Epithelial cell of umbilical artery (primary cell): ENCODE data around the gene CXCR4. TPM values are rescaled to one million over a fixed set of nuclear protein-coding genes. Genes with fewer than 3 reads are reported as not detected.

Source experiments
- total RNA-seq: library from RNA; depleted of rRNA; stranded (reverse); fragments of >200 nt; gene quantifications from 2 replicates; pipeline ENCODE4 v1.2.3, GENCODE V29; 2014

CXCR4 gene
- total RNA-seq = 167 and 304 TPM in 2 replicates

DNA sequence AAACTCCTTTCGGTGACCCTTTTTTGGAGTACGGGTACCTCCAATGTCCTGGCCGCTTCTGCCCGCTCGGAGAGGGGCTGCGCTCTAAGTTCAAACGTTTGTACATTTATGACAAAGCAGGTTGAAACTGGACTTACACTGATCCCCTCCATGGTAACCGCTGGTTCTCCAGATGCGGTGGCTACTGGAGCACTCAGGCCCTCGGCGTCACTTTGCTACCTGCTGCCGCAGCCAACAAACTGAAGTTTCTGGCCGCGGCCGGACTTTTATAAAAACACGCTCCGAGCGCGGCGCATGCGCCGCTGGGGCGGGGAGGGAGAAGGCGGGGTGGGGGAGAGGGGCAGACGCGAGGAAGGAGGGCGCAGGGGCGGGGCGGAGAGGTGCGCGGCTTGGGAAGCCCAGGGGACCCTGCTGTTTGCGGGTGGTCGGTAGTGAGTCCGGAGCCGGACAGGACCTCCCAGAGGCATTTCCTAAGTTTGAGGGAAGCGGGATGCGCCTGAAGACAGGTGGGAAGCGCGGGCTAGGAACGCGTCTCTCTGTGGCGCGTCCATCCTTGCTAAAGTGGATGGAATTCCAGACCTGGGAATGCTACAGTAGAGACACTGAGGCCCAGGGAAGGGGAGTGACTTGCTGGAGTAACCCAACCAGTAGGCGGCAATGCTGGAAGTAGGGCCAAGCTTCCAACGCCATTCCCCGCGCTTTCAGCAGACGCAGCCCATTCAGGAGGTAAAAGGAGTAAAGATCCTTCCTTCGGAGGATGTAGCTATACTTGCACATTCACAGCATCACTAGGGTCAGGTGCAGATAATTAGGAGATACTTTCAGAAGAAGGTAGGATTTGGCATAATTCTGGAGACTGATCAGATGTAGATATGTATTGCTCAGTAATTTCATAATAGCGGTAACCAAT is at the start of gene CXCR4:
Gene CXCR4 (minus strand): TSS at position 241 of the 910 bp plus-strand sequence. CDS start 89 bp downstream, at position 152.

Other genes with a start within 250 kb of the CXCR4 start
- 27.4 and 27.9 TPM in 2 replicates for gene MCM6, start 241.7 kb downstream of the CXCR4 start, total RNA-seq
- gene DARS1, start 132.5 kb downstream of the CXCR4 start, total RNA-seq = 99.1 and 110 TPM in 2 replicates